HG03039 (cell line): ENCODE measurements around the gene DVL2.

Experiments
- ATAC-seq: cut with Tn5 transposase; IDR thresholded peaks from one replicate; pipeline ENCODE4 v1.9.1; 2021; ENCODE audit warnings: mild to moderate bottlenecking, moderate library complexity; ENCODE audit not compliant: unreplicated experiment

DVL2 gene

DNA sequence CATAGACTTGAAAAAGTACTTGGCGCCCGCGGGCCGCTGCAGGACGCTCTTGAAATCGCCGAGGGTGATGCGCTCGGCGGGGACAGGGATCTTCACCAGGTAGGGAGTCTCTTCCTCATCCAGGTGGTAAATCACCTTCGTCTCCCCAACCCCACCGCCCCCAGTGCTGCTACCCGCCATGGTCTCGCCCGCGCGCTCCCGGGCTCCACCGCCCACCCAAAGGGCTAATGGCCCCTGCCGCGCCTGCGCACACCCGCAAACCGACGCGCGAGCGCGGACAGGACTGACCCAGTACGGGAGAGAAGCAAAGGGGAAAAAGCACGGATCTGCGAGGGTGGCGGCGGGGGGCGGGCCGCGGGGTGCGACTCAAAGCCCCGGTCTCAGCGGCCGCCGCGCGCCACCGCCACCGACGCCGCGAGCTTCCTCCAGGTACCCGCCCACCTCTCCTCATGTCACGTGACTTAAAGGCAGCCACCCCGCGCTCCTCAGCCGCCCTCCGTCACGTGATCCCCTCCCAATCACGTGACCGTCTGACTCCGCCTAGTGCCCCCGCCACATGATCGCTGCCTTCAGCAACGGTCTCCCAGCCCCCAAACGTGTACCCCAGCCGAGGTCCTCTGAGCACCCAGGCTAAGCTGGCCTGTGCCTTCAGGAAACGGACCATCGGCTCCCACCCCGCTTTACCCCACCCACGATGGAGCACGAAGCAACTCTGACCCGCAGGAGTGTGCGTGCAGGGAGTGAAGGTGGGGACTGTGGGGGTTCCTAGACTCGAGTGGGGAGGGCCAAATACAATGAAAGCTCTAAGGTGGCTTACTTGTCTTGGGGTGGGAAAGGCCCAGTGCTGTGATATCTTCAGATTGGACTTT is at the start of gene DVL2:
Gene DVL2, minus strand, starts transcription at position 435 of the 869 bp plus-strand sequence. Its CDS starts 255 bp downstream, at position 180.
- ATAC-seq: peak; percentile 45

GRCh38 chr17:7283471-7284216 is 49.3 kb upstream of the DVL2 start:
- ATAC-seq: no peak

DNA sequence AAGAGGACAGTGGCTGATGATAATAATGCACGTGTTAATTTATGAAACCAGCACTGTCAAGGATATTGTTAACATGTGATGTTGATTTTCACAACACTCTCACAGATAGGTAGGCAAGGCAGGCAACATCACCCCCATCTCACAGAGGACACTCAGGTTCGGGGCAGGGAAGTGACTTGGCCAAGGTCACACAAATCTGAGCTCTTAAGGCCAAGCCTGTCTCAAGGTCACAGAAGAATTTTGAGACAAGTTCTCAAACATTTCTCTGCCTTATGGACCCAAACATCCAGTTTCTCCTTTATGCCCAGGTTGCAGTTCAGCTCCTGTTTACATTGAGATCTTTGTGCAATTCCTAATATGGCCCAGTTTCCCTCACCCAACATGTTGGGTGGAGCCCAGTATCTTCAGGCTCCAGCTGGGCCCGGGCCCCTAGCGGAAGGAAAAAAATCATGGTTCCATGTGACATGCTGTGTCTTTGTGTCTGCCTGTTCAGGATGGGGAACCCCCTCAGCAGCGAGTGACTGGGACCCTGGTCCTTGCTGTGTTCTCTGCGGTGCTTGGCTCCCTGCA is 48.5 kb upstream of the DVL2 start:
- ATAC-seq: no peak

DNA sequence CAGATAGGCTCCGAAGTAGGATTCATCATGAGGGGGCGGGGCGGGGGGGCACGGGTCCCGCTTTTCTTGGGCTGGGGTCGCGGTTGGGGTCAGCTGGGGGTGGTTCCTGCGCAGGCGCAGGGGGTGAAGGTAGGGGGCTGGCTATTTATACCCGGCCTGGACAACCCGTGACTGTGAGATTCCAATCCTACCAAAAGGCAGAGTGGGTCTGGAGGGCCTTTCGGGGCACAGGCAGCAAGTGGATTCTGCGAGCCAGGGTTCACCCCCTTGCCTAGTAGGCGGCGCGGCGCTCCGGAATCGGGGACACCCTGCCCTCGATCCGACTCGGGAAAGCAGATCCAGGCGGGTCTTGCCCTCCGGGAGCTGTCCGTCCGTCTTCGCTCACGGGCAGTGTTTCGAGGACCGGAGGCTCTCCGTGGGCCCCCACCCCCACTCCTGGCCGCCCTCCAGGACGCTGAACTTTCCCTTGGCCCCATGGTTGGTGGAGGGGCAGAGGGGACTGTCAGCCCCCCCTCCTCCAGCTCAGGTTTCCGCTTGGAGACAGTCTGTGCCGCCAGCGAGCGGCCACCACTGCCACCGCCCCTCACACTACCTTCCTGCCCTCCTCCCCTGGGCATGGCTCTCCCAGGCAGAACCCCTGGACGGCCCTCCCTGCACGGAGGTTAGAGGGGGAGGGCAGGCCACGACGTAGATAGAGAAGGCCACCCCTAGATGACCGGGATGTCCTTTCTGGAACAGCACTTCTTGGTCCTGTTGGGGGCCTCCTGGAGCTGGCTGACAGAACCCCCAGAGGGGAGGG is 47.8 kb upstream of the DVL2 start:
- ATAC-seq: no peak

DNA sequence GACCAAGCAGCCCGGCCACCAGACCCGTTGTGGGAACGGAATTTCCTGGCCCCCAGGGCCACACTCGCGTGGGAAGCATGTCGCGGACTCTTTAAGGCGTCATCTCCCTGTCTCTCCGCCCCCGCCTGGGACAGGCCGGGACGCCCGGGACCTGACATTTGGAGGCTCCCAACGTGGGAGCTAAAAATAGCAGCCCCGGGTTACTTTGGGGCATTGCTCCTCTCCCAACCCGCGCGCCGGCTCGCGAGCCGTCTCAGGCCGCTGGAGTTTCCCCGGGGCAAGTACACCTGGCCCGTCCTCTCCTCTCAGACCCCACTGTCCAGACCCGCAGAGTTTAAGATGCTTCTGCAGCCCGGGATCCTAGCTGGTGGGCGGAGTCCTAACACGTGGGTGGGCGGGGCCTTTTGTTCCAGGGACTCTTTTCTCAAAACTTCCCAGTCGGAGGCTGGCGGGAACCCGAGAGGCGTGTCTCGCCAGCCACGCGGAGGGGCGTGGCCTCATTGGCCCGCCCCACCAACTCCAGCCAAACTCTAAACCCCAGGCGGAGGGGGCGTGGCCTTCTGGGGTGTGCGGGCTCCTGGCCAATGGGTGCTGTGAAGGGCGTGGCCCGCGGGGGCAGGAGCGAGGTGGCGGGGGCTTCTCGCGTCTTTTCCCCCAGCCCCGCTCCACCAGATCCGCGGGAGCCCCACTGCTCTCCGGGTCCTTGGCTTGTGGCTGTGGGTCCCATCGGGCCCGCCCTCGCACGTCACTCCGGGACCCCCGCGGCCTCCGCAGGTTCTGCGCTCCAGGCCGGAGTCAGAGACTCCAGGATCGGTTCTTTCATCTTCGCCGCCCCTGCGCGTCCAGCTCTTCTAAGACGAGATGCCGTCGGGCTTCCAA is 47.0 kb upstream of the DVL2 start, which contains the start of gene SLC2A4:
Gene SLC2A4, plus strand, starts transcription at position 645 of the 879 bp plus-strand sequence. Its CDS starts 217 bp downstream, at position 862.
- ATAC-seq: peak; percentile 59

- ATAC-seq: no peak
These were observed 46.3 kb upstream of the DVL2 start for GRCh38 chr17:7280519-7281073.

DNA sequence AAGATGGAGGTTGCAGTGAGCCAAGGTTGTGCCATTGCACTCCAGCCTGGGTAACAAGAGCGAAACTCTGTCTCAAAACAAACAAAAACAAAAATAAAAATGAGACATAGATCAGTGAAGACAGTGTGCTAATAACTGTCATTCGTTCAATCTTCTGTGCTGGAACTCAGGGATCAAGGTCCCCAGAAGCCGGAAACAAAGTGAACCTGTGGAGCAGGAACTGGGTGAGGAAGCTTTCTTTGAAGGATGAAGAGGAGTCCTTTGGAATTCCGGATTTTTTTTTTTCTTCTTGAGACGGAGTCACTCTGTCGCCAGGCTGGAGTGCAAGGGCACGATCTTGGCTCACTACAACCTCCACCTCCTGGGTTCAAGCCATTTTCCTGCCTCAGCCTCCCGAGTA is 45.1 kb upstream of the DVL2 start:
- no peak for ATAC-seq

GRCh38 chr17:7266784-7267183 is 32.5 kb upstream of the DVL2 start:
- no peak for ATAC-seq

DNA sequence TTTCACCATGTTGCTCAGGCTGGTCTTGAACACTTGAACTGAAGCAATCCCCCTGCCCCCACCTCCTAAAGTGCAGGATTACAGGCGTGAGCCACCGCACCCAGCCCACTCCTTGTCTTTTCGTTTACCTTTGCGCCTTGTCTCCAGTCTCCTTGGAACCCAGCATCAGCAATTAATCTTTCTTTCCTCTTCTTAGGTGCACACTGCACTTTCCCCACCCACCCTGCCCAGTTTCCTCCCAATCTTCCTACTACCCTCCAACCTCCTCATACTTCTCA is 29.4 kb upstream of the DVL2 start:
- no peak for ATAC-seq

- ATAC-seq: no peak
These were observed 28.9 kb upstream of the DVL2 start for GRCh38 chr17:7262935-7263800.

DNA sequence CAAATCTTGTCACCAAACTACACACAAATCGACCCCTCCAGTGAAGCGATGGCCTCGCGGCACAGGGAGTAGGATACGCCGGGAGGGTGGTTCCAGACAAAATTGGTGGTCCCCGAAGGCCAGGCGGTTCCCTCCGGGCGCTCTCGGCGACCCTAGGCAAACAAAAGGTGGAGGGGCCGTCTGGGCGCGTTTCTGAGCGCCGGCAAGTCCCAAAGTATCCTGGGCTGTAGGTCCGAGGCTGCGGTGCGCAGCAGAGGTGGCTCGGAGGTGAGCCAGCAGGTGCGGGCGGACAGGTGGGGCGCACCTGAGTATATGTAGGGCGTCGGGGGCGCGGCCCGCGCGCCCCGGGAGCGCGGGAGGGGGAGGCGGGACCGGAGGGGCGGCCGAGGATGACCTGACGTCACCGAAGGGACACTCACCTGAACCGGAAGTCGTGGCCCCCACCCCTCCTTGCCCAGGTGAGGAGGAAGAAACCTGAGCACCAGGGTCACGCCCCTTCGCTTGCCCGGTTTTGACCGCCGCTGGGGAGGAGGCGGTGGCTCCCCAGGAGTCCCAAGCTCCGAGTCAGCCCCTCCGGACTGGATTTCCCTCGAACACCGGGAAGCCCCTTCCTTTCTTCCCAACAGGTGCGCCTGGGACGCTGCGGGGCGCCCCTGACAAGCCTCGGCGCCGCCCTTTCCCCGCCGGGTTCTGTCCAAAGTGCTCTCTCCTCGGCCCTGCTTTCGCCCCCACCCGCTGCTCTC is 28.0 kb upstream of the DVL2 start, which contains the start of gene CLDN7:
Gene CLDN7, minus strand, starts transcription at position 287 of the 743 bp plus-strand sequence. CDS start 435 bp downstream, outside the sequence.
- ATAC-seq: no peak

- no peak for ATAC-seq
These were observed 27.3 kb upstream of the DVL2 start for GRCh38 chr17:7261379-7262191.

DNA sequence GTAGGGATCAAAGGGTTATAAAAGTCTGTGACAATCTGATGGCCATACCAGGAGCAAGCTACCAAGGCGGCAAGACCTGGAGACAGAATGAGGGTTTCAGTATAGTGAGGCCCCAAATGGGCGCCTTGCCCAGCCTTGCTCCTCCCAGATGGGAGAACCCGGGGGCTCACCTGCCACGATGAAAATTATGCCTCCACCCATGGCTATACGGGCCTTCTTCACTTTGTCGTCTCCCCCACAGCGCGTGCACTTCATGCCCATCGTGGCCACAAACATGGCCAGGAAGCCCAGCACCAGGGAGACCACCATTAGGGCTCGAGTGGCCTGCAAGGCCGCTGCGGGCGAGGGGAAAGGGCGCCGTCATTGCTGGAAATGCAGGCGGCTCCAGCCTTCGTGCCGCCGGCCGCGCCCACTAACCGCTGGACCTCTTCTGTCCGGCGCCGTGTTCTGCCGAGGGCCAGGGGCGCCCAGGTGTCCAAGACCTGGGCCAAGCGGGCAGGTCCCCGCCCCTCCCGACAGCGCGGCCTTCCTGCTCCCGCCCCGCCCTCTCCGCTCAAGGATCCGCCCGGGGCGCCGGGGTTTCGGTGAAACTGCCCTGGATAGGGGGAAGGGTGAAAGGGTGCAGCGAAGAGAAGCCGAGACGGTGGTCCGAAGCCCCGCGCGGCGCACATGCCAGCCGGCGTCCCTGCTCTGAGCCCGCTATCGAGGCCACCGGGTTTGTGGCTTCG is 26.5 kb upstream of the DVL2 start:
- ATAC-seq: no peak

DNA sequence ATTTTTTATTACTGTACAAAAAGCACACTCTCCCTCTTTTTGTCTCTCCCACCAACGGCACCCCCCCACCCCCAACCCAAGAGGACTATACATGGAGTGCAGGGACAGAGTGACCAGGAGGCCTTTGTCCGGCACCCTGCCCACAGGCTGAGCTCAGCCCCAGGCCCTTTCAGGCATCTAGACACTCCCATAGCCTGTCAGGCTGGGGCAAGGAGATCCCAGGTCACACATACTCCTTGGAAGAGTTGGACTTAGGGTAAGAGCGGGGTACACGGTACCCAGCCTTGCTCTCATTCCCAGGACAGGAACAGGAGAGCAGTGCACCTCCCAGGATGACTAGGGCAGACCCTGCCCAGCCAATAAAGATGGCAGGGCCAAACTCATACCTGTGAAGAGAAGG is 25.8 kb upstream of the DVL2 start:
- ATAC-seq: no peak

DNA sequence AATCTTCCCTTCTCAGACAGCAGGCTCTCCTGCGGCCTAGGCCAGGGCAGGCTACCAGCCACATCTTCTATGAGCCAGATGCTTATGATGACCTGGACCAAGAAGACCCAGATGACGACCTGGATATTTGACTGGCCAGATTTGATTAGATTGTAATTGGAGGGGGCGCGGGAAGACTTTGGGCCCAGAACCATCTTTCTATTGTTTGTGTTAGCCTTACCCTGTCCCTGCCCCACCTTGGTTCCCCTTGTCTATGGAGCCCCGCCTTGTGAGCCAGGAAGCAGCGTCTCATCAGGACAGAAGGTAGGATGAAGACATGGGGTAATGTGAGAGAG is 25.2 kb upstream of the DVL2 start:
- no peak for ATAC-seq

DNA sequence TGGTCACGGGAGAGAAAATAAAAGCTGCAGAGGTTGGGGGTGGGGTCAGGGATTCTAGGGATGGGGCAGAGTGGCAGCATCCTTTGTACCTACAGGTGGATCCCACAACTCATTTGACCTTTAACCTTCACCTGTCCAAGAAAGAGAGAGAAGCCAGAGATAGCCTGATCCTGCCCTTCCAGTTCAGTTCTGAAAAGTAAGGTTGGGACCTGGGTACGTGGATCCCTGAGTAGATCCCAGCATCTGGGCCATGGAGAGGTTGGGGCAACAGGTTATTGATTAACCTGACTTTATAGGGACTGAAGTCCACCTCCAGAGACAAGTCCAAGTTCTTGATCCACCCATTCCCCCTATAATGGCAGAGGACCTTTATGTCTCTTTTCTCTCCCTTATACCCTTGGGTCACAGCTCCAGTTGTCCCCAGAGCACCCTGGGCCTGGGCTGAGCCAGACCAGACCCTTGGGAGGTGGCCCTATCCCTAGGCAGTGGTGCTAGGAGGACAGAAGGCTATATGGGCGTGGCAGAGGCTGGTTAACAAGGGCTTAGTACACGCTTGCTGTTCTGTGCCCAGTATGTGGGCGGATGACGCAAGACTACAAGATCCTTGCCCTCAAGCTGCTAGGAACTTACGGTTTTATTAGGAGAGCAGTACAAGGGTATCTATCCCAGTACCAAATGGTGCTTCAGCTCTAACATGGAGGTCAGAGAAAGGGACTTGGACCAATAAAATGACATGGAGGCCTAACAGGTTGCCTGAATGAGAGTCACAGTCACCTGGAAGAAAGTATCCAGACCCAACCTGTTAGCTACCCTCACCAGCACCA is 24.6 kb upstream of the DVL2 start:
- no peak for ATAC-seq
